Smooth muscle cell (in vitro differentiated cells): ENCODE measurements around the gene TMEM187. TPM values are rescaled to one million over a fixed set of nuclear protein-coding genes. Genes with fewer than 3 reads are reported as not detected.

ENCODE experiments used
- DNase-seq: peaks from one replicate; lab custom pipeline; 2025; ENCODE audit not compliant: unreplicated experiment; lab: John Stamatoyannopoulos, UW
- H2AFZ ChIP-seq: fragments of 200-600 bp; sonication (generic); 2 replicates; pipeline ENCODE4 v1.6.0; 2016; ENCODE audit warnings: antibody characterized with exemption, low read depth, mild to moderate bottlenecking
- H3F3A ChIP-seq: fragments of 200-600 bp; sonication (generic); 2 replicates; pipeline ENCODE4 v1.6.0; 2017; ENCODE audit warnings: antibody characterized with exemption, low read depth
- H3K27ac ChIP-seq: fragments of 200-600 bp; sonication (generic); 2 replicates; pipeline ENCODE4 v1.5.1; 2016; ENCODE audit warnings: low read depth, mild to moderate bottlenecking
- H3K27me3 ChIP-seq: fragments of 200-600 bp; sonication (generic); 2 replicates; pipeline ENCODE4 v1.6.1; 2016; ENCODE audit warnings: low read depth, mild to moderate bottlenecking
- H3K36me3 ChIP-seq: fragments of 200-600 bp; sonication (generic); 2 replicates; pipeline ENCODE4 v1.5.1; 2016; ENCODE audit warnings: low read depth
- H3K4me1 ChIP-seq: fragments of 200-600 bp; sonication (generic); 2 replicates; pipeline ENCODE4 v1.5.1; 2016; ENCODE audit warnings: low read depth
- H3K4me2 ChIP-seq: fragments of 200-600 bp; sonication (generic); 2 replicates; pipeline ENCODE4 v1.6.0; 2016; ENCODE audit warnings: mild to moderate bottlenecking
- H3K4me3 ChIP-seq: fragments of 200-600 bp; sonication (generic); 2 replicates; pipeline ENCODE4 v1.5.1; 2016; ENCODE audit warnings: mild to moderate bottlenecking
- H3K79me2 ChIP-seq: fragments of 200-600 bp; sonication (generic); 2 replicates; pipeline ENCODE4 v1.6.0; 2016; ENCODE audit warnings: low read depth, mild to moderate bottlenecking
- H3K9ac ChIP-seq: fragments of 200-600 bp; sonication (generic); 2 replicates; pipeline ENCODE4 v1.6.0; 2016; ENCODE audit warnings: low read depth
- H3K9me3 ChIP-seq: fragments of 200-600 bp; sonication (generic); replicated peaks from 2 replicates; pipeline ENCODE4 v1.5.1; 2016; ENCODE audit warnings: low read depth
- H4K20me1 ChIP-seq: fragments of 200-600 bp; sonication (generic); 2 replicates; pipeline ENCODE4 v1.6.0; 2016; ENCODE audit warnings: low read depth
- WGBS: methylation state at CpG from one replicate; pipeline ENCODE4 v1.1.7; 2016; ENCODE audit warnings: low lambda C conversion rate; 5-methylcytosine and 5-hydroxymethylcytosine counted together
- polyA plus RNA-seq: library from polyadenylated mRNA; unstranded; fragments of >200 nt; fragmentation: Nextera tagmentation; extraction: Ambion mirVana; gene quantifications from 2 replicates; pipeline ENCODE4 v1.2.1, GENCODE V29; 2016
- total RNA-seq: library from RNA; depleted of rRNA; stranded (reverse); fragments of >200 nt; gene quantifications from 2 replicates; pipeline ENCODE4 v1.2.3, GENCODE V29; 2014
- TF ChIP-seq, protein P1 (sequence below): fragments of 200-600 bp; sonication (generic); IDR thresholded peaks from 2 replicates; pipeline ENCODE4 v1.5.1; 2017; ENCODE audit warnings: borderline replicate concordance, mild to moderate bottlenecking, antibody characterized with exemption; ENCODE audit not compliant: insufficient read depth, poor library complexity, severe bottlenecking

TMEM187 gene
- total and polyA plus RNA-seq, 2 experiments from 2014 or later = 6.2 to 9.8 TPM

DNA sequence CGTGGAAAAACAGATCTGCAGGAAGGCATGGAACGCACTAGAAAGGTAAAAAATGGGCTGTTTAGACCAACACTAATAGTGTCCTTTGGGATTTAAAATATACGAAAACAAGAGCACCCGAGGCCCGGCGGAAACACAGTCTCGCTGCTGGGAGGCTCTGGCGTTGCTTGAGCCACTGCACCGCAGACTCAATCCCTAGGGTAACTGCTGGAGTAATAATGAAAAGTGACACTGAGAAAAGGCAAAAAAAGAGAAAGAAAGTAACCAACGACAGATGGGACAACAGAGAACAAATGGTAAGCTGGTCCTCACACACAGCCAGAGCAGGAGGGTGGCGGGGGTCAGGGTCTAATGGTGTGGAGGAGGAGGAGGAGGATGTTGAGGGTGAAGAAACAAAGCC, 31.8 kb downstream of the TMEM187 start:
- DNase-seq = no peak
- H3F3A ChIP-seq = no peaks in the 10 kb centered on the region
- H3K36me3 ChIP-seq = no peaks in the 10 kb centered on the region
- no peak overlapping the region for H2AFZ ChIP-seq
- H4K20me1 ChIP-seq = no peaks in the 10 kb centered on the region
- H3K27me3 ChIP-seq = no peaks in the 10 kb centered on the region
- no peaks in the 10 kb centered on the region for H3K79me2 ChIP-seq
- no peak overlapping the region for H3K4me2 ChIP-seq
- H3K27ac ChIP-seq = no peak overlapping the region
- no peaks in the 10 kb centered on the region for H3K9me3 ChIP-seq
- TF ChIP-seq, protein P1, sequence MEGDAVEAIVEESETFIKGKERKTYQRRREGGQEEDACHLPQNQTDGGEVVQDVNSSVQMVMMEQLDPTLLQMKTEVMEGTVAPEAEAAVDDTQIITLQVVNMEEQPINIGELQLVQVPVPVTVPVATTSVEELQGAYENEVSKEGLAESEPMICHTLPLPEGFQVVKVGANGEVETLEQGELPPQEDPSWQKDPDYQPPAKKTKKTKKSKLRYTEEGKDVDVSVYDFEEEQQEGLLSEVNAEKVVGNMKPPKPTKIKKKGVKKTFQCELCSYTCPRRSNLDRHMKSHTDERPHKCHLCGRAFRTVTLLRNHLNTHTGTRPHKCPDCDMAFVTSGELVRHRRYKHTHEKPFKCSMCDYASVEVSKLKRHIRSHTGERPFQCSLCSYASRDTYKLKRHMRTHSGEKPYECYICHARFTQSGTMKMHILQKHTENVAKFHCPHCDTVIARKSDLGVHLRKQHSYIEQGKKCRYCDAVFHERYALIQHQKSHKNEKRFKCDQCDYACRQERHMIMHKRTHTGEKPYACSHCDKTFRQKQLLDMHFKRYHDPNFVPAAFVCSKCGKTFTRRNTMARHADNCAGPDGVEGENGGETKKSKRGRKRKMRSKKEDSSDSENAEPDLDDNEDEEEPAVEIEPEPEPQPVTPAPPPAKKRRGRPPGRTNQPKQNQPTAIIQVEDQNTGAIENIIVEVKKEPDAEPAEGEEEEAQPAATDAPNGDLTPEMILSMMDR = no peak
- WGBS = 84% methylated on average over 11 of the region's 11 CpGs
- no peak overlapping the region for H3K4me3 ChIP-seq
- no peak overlapping the region for H3K9ac ChIP-seq
- H3K4me1 ChIP-seq = no peaks in the 10 kb centered on the region

DNA sequence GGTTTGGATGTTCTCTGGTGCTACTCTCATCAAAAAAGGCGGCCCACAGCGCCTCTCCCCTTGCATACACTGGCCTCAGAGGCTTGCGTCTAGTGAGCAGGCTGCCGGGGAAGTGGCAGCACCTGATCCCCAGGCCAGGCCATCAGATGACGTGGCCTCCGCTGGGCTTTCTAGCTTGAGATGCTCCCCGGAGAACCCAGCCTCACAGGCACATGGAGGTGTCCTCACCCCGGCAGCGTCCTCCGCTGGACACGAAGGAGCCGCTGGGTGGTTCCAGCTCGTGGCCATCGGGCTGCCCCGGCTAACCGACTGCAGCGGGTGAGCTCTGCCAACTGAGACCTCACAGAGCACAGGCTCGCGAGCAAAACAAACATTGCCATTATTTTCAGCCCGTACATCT, 34.4 kb downstream of the TMEM187 start:
- H3K79me2 ChIP-seq = no peaks in the 10 kb centered on the region
- no peak overlapping the region for H3K27ac ChIP-seq
- no peak overlapping the region for H2AFZ ChIP-seq
- no peaks in the 10 kb centered on the region for H3K4me1 ChIP-seq
- no peaks in the 10 kb centered on the region for H3K9me3 ChIP-seq
- H3K36me3 ChIP-seq = no peaks in the 10 kb centered on the region
- no peak overlapping the region for H3K4me2 ChIP-seq
- no peaks in the 10 kb centered on the region for H3F3A ChIP-seq
- no peaks in the 10 kb centered on the region for H4K20me1 ChIP-seq
- H3K9ac ChIP-seq = no peak overlapping the region
- no peak overlapping the region for H3K4me3 ChIP-seq
- no peaks in the 10 kb centered on the region for H3K27me3 ChIP-seq
- DNase-seq = no peak
- 92% methylated on average over 20 of the region's 20 CpGs for WGBS
- TF ChIP-seq, protein P1 = no peak

- no peaks in the 10 kb centered on the region for H3K9me3 ChIP-seq
- H3K27ac ChIP-seq = no peak overlapping the region
- TF ChIP-seq, protein P1 = no peak
- WGBS = 65% methylated on average over 4 of the region's 4 CpGs
- no peak for DNase-seq
- no peaks in the 10 kb centered on the region for H3F3A ChIP-seq
- H3K4me3 ChIP-seq = no peak overlapping the region
- no peaks in the 10 kb centered on the region for H4K20me1 ChIP-seq
- H3K9ac ChIP-seq = no peak overlapping the region
- H2AFZ ChIP-seq = no peak overlapping the region
- H3K4me1 ChIP-seq = no peaks in the 10 kb centered on the region
- no peaks in the 10 kb centered on the region for H3K79me2 ChIP-seq
- no peaks in the 10 kb centered on the region for H3K36me3 ChIP-seq
- H3K4me2 ChIP-seq = no peak overlapping the region
- H3K27me3 ChIP-seq = no peaks in the 10 kb centered on the region
Observed at GRCh38 chrX:154008521-154008920, 36.0 kb downstream of the TMEM187 start.

DNA sequence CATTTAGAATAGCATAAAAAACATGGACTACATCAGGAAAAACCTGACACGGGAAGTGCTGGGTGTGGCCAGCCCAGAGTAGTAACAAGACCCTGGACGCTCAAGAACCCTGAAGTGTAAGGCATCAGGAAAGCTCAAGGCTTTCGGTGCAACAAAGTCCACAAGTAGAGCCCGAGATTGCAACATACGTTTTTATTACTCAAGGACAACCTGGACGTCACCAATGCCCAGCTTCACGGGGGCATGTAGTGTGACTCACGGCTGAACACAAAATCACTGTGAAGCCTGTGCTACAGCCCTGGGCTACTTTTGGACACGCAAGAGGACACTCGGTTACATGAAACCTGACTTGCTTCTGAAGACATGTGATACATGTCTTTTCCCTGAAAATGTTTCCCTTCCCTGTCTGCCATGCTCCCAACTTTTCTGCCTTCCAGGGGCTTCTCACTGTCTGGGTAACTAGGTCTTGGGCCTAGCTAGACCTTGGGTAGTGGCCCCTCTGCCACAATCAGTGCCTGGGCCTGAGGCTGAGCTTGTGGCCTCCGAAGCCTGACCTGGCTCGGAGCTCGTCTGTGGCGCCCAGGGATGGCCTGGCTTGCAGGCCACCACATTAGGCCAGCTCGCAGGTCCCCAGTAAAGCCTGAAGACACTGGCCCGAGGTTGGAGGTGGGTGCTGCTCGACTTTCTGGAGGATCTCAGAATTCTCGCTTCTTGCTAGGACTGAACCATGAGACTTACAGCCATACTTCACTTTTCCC, 38.0 kb downstream of the TMEM187 start:
- H3K27ac ChIP-seq = no peak overlapping the region
- H3K4me2 ChIP-seq = no peak overlapping the region
- WGBS = 80% methylated on average over 18 of the region's 18 CpGs
- no peaks in the 10 kb centered on the region for H3K79me2 ChIP-seq
- no peaks in the 10 kb centered on the region for H3K27me3 ChIP-seq
- no peak for DNase-seq
- no peaks in the 10 kb centered on the region for H4K20me1 ChIP-seq
- no peak overlapping the region for H3K4me3 ChIP-seq
- H3K9ac ChIP-seq = no peak overlapping the region
- H3K36me3 ChIP-seq = no peaks in the 10 kb centered on the region
- no peaks in the 10 kb centered on the region for H3K4me1 ChIP-seq
- H2AFZ ChIP-seq = no peak overlapping the region
- TF ChIP-seq, protein P1 = no peak
- H3F3A ChIP-seq = no peaks in the 10 kb centered on the region
- H3K9me3 ChIP-seq = no peaks in the 10 kb centered on the region
